Right forelimb (tissue), 1 donor: ENCODE data around the gene ABCD3.
"Not testable (repeated sequence)": the region's sequence is repeated elsewhere in the genome, so short reads cannot be mapped to it uniquely, and the experiment has no call there.

ENCODE experiments used
- DNase-seq: peaks from one replicate; pipeline ENCODE4 v3.0.0-alpha.2; 2018

Gene ABCD3

GRCh38 chr1:94552071-94552586 lies 133.9 kb downstream of the ABCD3 start:
- DNase-seq, result no peak

GRCh38 chr1:94553323-94553730 lies 135.1 kb downstream of the ABCD3 start:
- no peak for DNase-seq

GRCh38 chr1:94553931-94554330 lies 135.7 kb downstream of the ABCD3 start:
- no peak for DNase-seq

GRCh38 chr1:94554580-94554979 lies 136.4 kb downstream of the ABCD3 start:
- no peak for DNase-seq

- DNase-seq, result no peak
These were observed 136.9 kb downstream of the ABCD3 start for GRCh38 chr1:94555091-94555490.

GRCh38 chr1:94559921-94560320 lies 141.7 kb downstream of the ABCD3 start:
- DNase-seq, result no peak

GRCh38 chr1:94560333-94560732 lies 142.1 kb downstream of the ABCD3 start:
- DNase-seq, result no peak

GRCh38 chr1:94562519-94563260 lies 144.5 kb downstream of the ABCD3 start:
- no peak for DNase-seq

- DNase-seq, result no peak
These were observed 147.7 kb downstream of the ABCD3 start for GRCh38 chr1:94565901-94566300.

- not testable (repeated sequence) for DNase-seq
These were observed 148.2 kb downstream of the ABCD3 start for GRCh38 chr1:94566436-94566835.

- DNase-seq, result not testable (repeated sequence)
These were observed 149.9 kb downstream of the ABCD3 start for GRCh38 chr1:94567975-94568607.
